PC-3 (cell line): ENCODE results near the gene SLC17A8. TPM values are rescaled to one million over a fixed set of nuclear protein-coding genes. Genes with fewer than 3 reads are reported as not detected.

ENCODE experiments used
- ATAC-seq: fragments of 200-7000 bp; cut with Tn5 transposase; 2 replicates; pipeline ENCODE4 v1.9.1; 2020; ENCODE audit warnings: mild to moderate bottlenecking, moderate library complexity
- BruUV-seq: library from RNA; stranded (reverse); fragments of 400-500 nt; replicated peaks from 2 replicates; lab custom pipeline; 2021; lab: Mats Ljungman, UMichigan
- CTCF ChIA-PET: fragments of 300-600 bp; sonication (Branson Sonifier 250); formaldehyde crosslinking; loops from one replicate; lab custom pipeline; 2022; ENCODE audit warnings: antibody characterized with exemption; lab: Charles Lee
- POLR2A ChIA-PET: fragments of 300-600 bp; sonication (Branson Sonifier 250); formaldehyde crosslinking; loops from one replicate; lab custom pipeline; 2022; ENCODE audit warnings: antibody characterized with exemption; ENCODE audit not compliant: unreplicated experiment; lab: Charles Lee
- DNase-seq: peaks from one replicate; pipeline ENCODE4 v3.0.0-alpha.2; 2015
- H2AFZ ChIP-seq: fragments of 300-600 bp; sonication (generic); 2 replicates; pipeline ENCODE4 v1.6.0; 2016; ENCODE audit warnings: antibody characterized with exemption, low read length
- H3F3A ChIP-seq: fragments of 300-600 bp; sonication (generic); one replicate; pipeline ENCODE4 v1.6.0; 2017; ENCODE audit warnings: antibody characterized with exemption, low read length, control low read depth, mild to moderate bottlenecking; ENCODE audit not compliant: unreplicated experiment
- H3K27ac ChIP-seq: fragments of 300-600 bp; sonication (generic); 2 replicates; pipeline ENCODE4 v1.5.1; 2016; ENCODE audit warnings: mild to moderate bottlenecking, low read length
- H3K27me3 ChIP-seq: fragments of 300-600 bp; sonication (generic); 2 replicates; pipeline ENCODE4 v1.6.1; 2016; ENCODE audit warnings: low read length, mixed read lengths
- H3K36me3 ChIP-seq: fragments of 300-600 bp; sonication (generic); 2 replicates; pipeline ENCODE4 v1.6.1; 2016; ENCODE audit warnings: low read depth, mixed run types, low read length, mixed read lengths
- H3K4me1 ChIP-seq: fragments of 300-600 bp; sonication (generic); 2 replicates; pipeline ENCODE4 v1.5.1; 2016; ENCODE audit warnings: low read length; ENCODE audit not compliant: insufficient read depth
- H3K4me2 ChIP-seq: fragments of 300-600 bp; sonication (generic); 2 replicates; pipeline ENCODE4 v1.6.0; 2016; ENCODE audit warnings: low read length
- H3K4me3 ChIP-seq: fragments of 300-600 bp; sonication (generic); 2 replicates; pipeline ENCODE4 v1.5.1; 2016; ENCODE audit warnings: mild to moderate bottlenecking, low read length, mixed read lengths
- H3K79me2 ChIP-seq: fragments of 300-600 bp; sonication (generic); 2 replicates; pipeline ENCODE4 v1.6.1; 2017; ENCODE audit warnings: low read length, mixed read lengths
- H3K9ac ChIP-seq: fragments of 300-600 bp; sonication (generic); 2 replicates; pipeline ENCODE4 v1.6.0; 2016; ENCODE audit warnings: mild to moderate bottlenecking, low read length
- H3K9me2 ChIP-seq: fragments of 300-600 bp; sonication (generic); replicated peaks from 2 replicates; pipeline ENCODE4 v1.6.1; 2016; ENCODE audit warnings: mixed run types, low read length, mixed read lengths
- H3K9me3 ChIP-seq: fragments of 300-600 bp; sonication (generic); 2 replicates; pipeline ENCODE4 v1.6.1; 2016; ENCODE audit warnings: low read length, mixed read lengths
- H4K20me1 ChIP-seq: fragments of 300-600 bp; sonication (generic); 2 replicates; pipeline ENCODE4 v1.6.1; 2016; ENCODE audit warnings: low read length, mixed read lengths
- CTCF ChIP-seq: fragments of 300-600 bp; sonication (generic); conservative IDR thresholded peaks from 2 replicates; pipeline ENCODE4 v1.5.1; 2017; ENCODE audit warnings: antibody characterized with exemption, low read depth, mild to moderate bottlenecking, low read length
- EZH2 ChIP-seq: fragments of 300-600 bp; sonication (generic); IDR thresholded peaks from one replicate; pipeline ENCODE4 v1.6.1; 2017; ENCODE audit warnings: antibody characterized with exemption, mild to moderate bottlenecking, low read length; ENCODE audit not compliant: unreplicated experiment
- EZH2phosphoT487 ChIP-seq: fragments of 300-600 bp; sonication (generic); IDR thresholded peaks from 2 replicates; pipeline ENCODE4 v1.6.1; 2018; ENCODE audit warnings: mild to moderate bottlenecking, antibody characterized with exemption, low read length, borderline replicate concordance
- intact Hi-C: fragments of 100-400 bp; cut with micrococcal nuclease; formaldehyde crosslinking; loops from 2 replicates; pipeline ENCODE4 v1.9.0; 2023
- total RNA-seq: library from RNA; depleted of rRNA; stranded (reverse); fragments of >200 nt; gene quantifications from 2 replicates; pipeline ENCODE4 v1.2.3, GENCODE V29; 2014

Gene SLC17A8
- total RNA-seq, 1 experiment from 2014 or later = not detected

GRCh38 chr12:100317371-100317770, 39.5 kb upstream of the SLC17A8 start:
- Histone ChIP-seq H3K27ac (no peak overlapping the region), H3K27me3 (no peaks in the 10 kb centered on the region), H3K9me2 (no peaks in the 10 kb centered on the region), H3K9me3 (no peaks in the 10 kb centered on the region), H3K4me2 (no peak overlapping the region), H3F3A (no peaks in the 10 kb centered on the region), H3K4me3 (no peak overlapping the region), H3K36me3 (peaks cover 15% of the 10 kb centered on the region; the same call in 1 of the 2 replicates), H3K79me2 (no peaks in the 10 kb centered on the region), H3K4me1 (no peaks in the 10 kb centered on the region), H2AFZ (no peak overlapping the region), H4K20me1 (no peaks in the 10 kb centered on the region), H3K9ac (no peak overlapping the region)
- DNase-seq (no peak), ATAC-seq (no peak)
- ChIA-PET CTCF (interaction anchor here (0.5 kb wide), 2 partner anchors 246 to 1115 kb away, joined by 3 to 9 read pairs; no protein-coding TSS in a partner anchor), POLR2A (no interaction called here)
- intact Hi-C loops = no loop called here
- no TSS peak for BruUV-seq
- TF ChIP-seq EZH2phosphoT487 (no peak), EZH2 (no peak), CTCF (no peak)

GRCh38 chr12:100324498-100324897, 32.4 kb upstream of the SLC17A8 start:
- Histone ChIP-seq H3K27me3 (no peaks in the 10 kb centered on the region), H3K4me2 (no peak overlapping the region), H2AFZ (no peak overlapping the region), H4K20me1 (no peaks in the 10 kb centered on the region), H3F3A (no peaks in the 10 kb centered on the region), H3K9me2 (no peaks in the 10 kb centered on the region), H3K4me1 (no peaks in the 10 kb centered on the region), H3K9me3 (no peaks in the 10 kb centered on the region), H3K9ac (no peak overlapping the region), H3K4me3 (no peak overlapping the region), H3K36me3 (peaks cover 17% of the 10 kb centered on the region; the same call in 1 of the 2 replicates), H3K27ac (no peak overlapping the region), H3K79me2 (no peaks in the 10 kb centered on the region)
- DNase-seq (no peak), ATAC-seq (no peak)
- TF ChIP-seq CTCF = no peak
- TF ChIP-seq EZH2phosphoT487 = no peak
- TF ChIP-seq EZH2 = no peak
- BruUV-seq = no TSS peak
- CTCF ChIA-PET = no interaction called here
- intact Hi-C loops = no loop called here
- POLR2A ChIA-PET = interaction anchor here (0.5 to 0.6 kb wide), 2 partner anchors 57 to 365 kb away, joined by 3 to 10 read pairs; partner anchors contain the start of gene SCYL2

- Histone ChIP-seq H3K9me3 (no peaks in the 10 kb centered on the region), H3K27ac (no peak overlapping the region), H3K27me3 (no peaks in the 10 kb centered on the region), H3K9ac (no peak overlapping the region), H4K20me1 (no peaks in the 10 kb centered on the region), H3K4me1 (no peaks in the 10 kb centered on the region), H3K9me2 (no peaks in the 10 kb centered on the region), H3K4me2 (no peak overlapping the region), H3K4me3 (no peak overlapping the region), H3K36me3 (peaks cover 18% of the 10 kb centered on the region; the same call in 1 of the 2 replicates), H2AFZ (no peak overlapping the region), H3K79me2 (no peaks in the 10 kb centered on the region), H3F3A (no peaks in the 10 kb centered on the region)
- BruUV-seq = no TSS peak
- ChIA-PET POLR2A (no interaction called here), CTCF (no interaction called here)
- ATAC-seq (no peak), DNase-seq (no peak)
- TF ChIP-seq EZH2phosphoT487 = no peak
- TF ChIP-seq EZH2 = no peak
- intact Hi-C loops = no loop called here
Observed at GRCh38 chr12:100326208-100326607, 30.7 kb upstream of the SLC17A8 start.
